Astrocyte (in vitro differentiated cells and primary cell): ENCODE data around the gene ZNF326.

Experiments used
- CTCF ChIP-seq: IDR thresholded peaks from 2 replicates; pipeline ENCODE4 v1.5.1; 2011; ENCODE audit warnings: low read depth, mild to moderate bottlenecking, inconsistent platforms, low read length, moderate library complexity; ENCODE audit not compliant: insufficient read depth
- EZH2 ChIP-seq: IDR thresholded peaks from 2 replicates; pipeline ENCODE4 v1.6.1; 2012; ENCODE audit warnings: mild to moderate bottlenecking, low read length, inconsistent platforms; ENCODE audit not compliant: insufficient read depth

GRCh38 chr1:90023691-90024090 is 28.8 kb downstream of the ZNF326 start:
- no peak for TF ChIP-seq CTCF
- TF ChIP-seq EZH2 = no peak
